ENCODE data around the gene ADAMTS2.

ADAMTS2 gene

GRCh38 chr5:179139111-179139935 is 205.9 kb downstream of the ADAMTS2 start:
- DNase-seq (ENCODE audit: low read depth in 2 of 2), result no peak

GRCh38 chr5:179138568-179138925 is 206.7 kb downstream of the ADAMTS2 start:
- DNase-seq (ENCODE audit: low read depth in 2 of 2), result no peak

- no peak for DNase-seq (ENCODE audit: low read depth in 2 of 2)
Observed at GRCh38 chr5:179137643-179138567, 207.4 kb downstream of the ADAMTS2 start.

GRCh38 chr5:179137016-179137642 is 208.1 kb downstream of the ADAMTS2 start:
- no peak for DNase-seq (ENCODE audit: low read depth in 2 of 2)

GRCh38 chr5:179135441-179136215 is 209.6 kb downstream of the ADAMTS2 start:
- DNase-seq (ENCODE audit: low read depth in 2 of 2), result no peak

- DNase-seq (ENCODE audit: low read depth in 2 of 2), result no peak
Observed at GRCh38 chr5:179135006-179135405, 210.3 kb downstream of the ADAMTS2 start.

GRCh38 chr5:179134511-179134910 is 210.8 kb downstream of the ADAMTS2 start:
- no peak for DNase-seq (ENCODE audit: low read depth in 2 of 2)

GRCh38 chr5:179132586-179133355 is 212.5 kb downstream of the ADAMTS2 start:
- no peak for DNase-seq (ENCODE audit: low read depth in 2 of 2)

- no peak for DNase-seq (ENCODE audit: low read depth in 2 of 2)
Observed at GRCh38 chr5:179131886-179132585, 213.2 kb downstream of the ADAMTS2 start.

- DNase-seq (ENCODE audit: low read depth in 2 of 2), result no peak
Observed at GRCh38 chr5:179131321-179131835, 213.9 kb downstream of the ADAMTS2 start.

GRCh38 chr5:179130101-179130681 is 215.1 kb downstream of the ADAMTS2 start:
- no peak for DNase-seq (ENCODE audit: low read depth in 2 of 2)

GRCh38 chr5:179129607-179130071 is 215.6 kb downstream of the ADAMTS2 start:
- DNase-seq (ENCODE audit: low read depth in 2 of 2), result no peak

- DNase-seq (ENCODE audit: low read depth in 2 of 2), result no peak
Observed at GRCh38 chr5:179128976-179129375, 216.3 kb downstream of the ADAMTS2 start.

GRCh38 chr5:179128041-179128365 is 217.3 kb downstream of the ADAMTS2 start:
- DNase-seq (ENCODE audit: low read depth in 2 of 2), result no peak

- no peak for DNase-seq (ENCODE audit: low read depth in 2 of 2)
Observed at GRCh38 chr5:179127136-179128040, 217.9 kb downstream of the ADAMTS2 start.

GRCh38 chr5:179126506-179126991 is 218.7 kb downstream of the ADAMTS2 start:
- no peak for DNase-seq (ENCODE audit: low read depth in 2 of 2)

- DNase-seq (ENCODE audit: low read depth in 2 of 2), result no peak
Observed at GRCh38 chr5:179125789-179126505, 219.3 kb downstream of the ADAMTS2 start.
